Spleen (tissue), 7 donors: ENCODE measurements around the gene KRAS.

Experiments used
- CTCF ChIP-seq, 11 experiments: fragments of 200-600 bp in 7 of 11; fragments of 450-650 bp in 4 of 11; sonication (generic) in 4 of 11; IDR thresholded peaks in 8 of 11; conservative IDR thresholded peaks in 3 of 11; 1 replicate in 7 of 11; 2 replicates in 4 of 11; pipeline versions ENCODE4 v1.4.0 to v1.8.0; 2016 to 2021; ENCODE audit warnings: antibody characterized with exemption in 11 of 11, inconsistent platforms in 4 of 11, mild to moderate bottlenecking in 1 of 11
- POLR2A ChIP-seq, 3 donors: fragments of 450-650 bp; IDR thresholded peaks; one replicate each; pipeline ENCODE4 v1.5.1; 2017; ENCODE audit warnings: antibody characterized with exemption in 3 of 3, mild to moderate bottlenecking in 1 of 3
- donor health status: DM: no; HTN: no; CAD: no; lungs with moderate emphysema.
- donor health status: DM: no; HTN: no; CAD: no.
- donor health status: DM: no; HTN: no; CAD: no.

GRCh38 chr12:25250744-25251730, at the start of gene KRAS:
- TF ChIP-seq CTCF (IDR thresholded peaks at IDR 0.05 in 8 of 11, conservative IDR thresholded peaks at IDR 0.05 in 3 of 11) (peak in 3 of 11 experiments; percentile 3 to 20 (median 4)), POLR2A (IDR thresholded peaks at IDR 0.05) (peak; percentile 43 to 79 (median 74))
